ENCODE measurements around the gene ADI1. TPM values are rescaled to one million over a fixed set of nuclear protein-coding genes. Genes with fewer than 3 reads are reported as not detected.
A peak's percentile ranks its signal among the peaks of the same experiment; 100 is the strongest.

Gene ADI1
- total RNA-seq, 2 donors from 2014 or later, result 83.2 to 83.5 TPM

GRCh38 chr2:3462493-3463104 is 56.7 kb downstream of the ADI1 start:
- no peak overlapping the region for H3K4me3 ChIP-seq
- no peak overlapping the region for H3K9ac ChIP-seq (ENCODE audit: low read depth in 2 of 2, low read length in 2 of 2)
- no peaks in the 10 kb centered on the region for H3K9me3 ChIP-seq
- no peak for DNase-seq
- no peak for TF ChIP-seq CTCF (IDR thresholded peaks at IDR 0.05)
- H3K27ac ChIP-seq, result no peak overlapping the region
- intact Hi-C loops (cut with DNase I), result loop anchor here (5.0 kb wide), 1 partner anchor 40 kb away; no protein-coding TSS in a partner anchor
- no peaks in the 10 kb centered on the region for H3K27me3 ChIP-seq
- H3K4me1 ChIP-seq, result no peaks in the 10 kb centered on the region
- no peaks in the 10 kb centered on the region for H3K36me3 ChIP-seq

GRCh38 chr2:3461801-3462492 is 57.4 kb downstream of the ADI1 start:
- Histone ChIP-seq H3K27me3 (no peaks in the 10 kb centered on the region), H3K27ac (no peak overlapping the region), H3K4me3 (no peak overlapping the region), H3K9ac (ENCODE audit: low read depth in 2 of 2, low read length in 2 of 2) (no peak overlapping the region), H3K36me3 (no peaks in the 10 kb centered on the region), H3K9me3 (no peaks in the 10 kb centered on the region), H3K4me1 (no peaks in the 10 kb centered on the region)
- DNase-seq, result no peak
- peak; percentile 95 for TF ChIP-seq CTCF (IDR thresholded peaks at IDR 0.05)
- intact Hi-C loops (cut with DNase I), result loop anchor here (5.0 kb wide), 1 partner anchor 40 kb away; no protein-coding TSS in a partner anchor

- Histone ChIP-seq H3K27me3 (no peaks in the 10 kb centered on the region), H3K9me3 (no peaks in the 10 kb centered on the region), H3K36me3 (no peaks in the 10 kb centered on the region), H3K27ac (no peak overlapping the region), H3K4me1 (no peaks in the 10 kb centered on the region), H3K4me3 (no peak overlapping the region), H3K9ac (ENCODE audit: low read depth in 2 of 2, low read length in 2 of 2) (no peak overlapping the region)
- TF ChIP-seq CTCF (IDR thresholded peaks at IDR 0.05), result no peak
- no peak for DNase-seq
- intact Hi-C loops (cut with DNase I), result loop anchor here (5.0 kb wide), 1 partner anchor 39 kb away; no protein-coding TSS in a partner anchor
Measured at GRCh38 chr2:3460831-3461800, 58.2 kb downstream of the ADI1 start.

- TF ChIP-seq CTCF (IDR thresholded peaks at IDR 0.05), result no peak
- Histone ChIP-seq H3K9ac (ENCODE audit: low read depth in 2 of 2, low read length in 2 of 2) (no peak overlapping the region), H3K4me3 (no peak overlapping the region), H3K27me3 (no peaks in the 10 kb centered on the region), H3K36me3 (no peaks in the 10 kb centered on the region), H3K9me3 (no peaks in the 10 kb centered on the region), H3K4me1 (no peaks in the 10 kb centered on the region), H3K27ac (no peak overlapping the region)
- intact Hi-C loops (cut with DNase I), result loop anchor here (5.0 kb wide), 1 partner anchor 38 kb away; no protein-coding TSS in a partner anchor
- DNase-seq, result no peak
Measured at GRCh38 chr2:3460156-3460555, 59.2 kb downstream of the ADI1 start.

Data from colonic mucosa (tissue), 4 donors.